GM18951 (cell line): ENCODE data around the gene STIM1.
A peak's percentile ranks its signal among the peaks of the same experiment; 100 is the strongest.

Experiments used
- POLR2A ChIP-seq: IDR thresholded peaks from 4 replicates; pipeline ENCODE4 v1.6.1; 2011; ENCODE audit warnings: mild to moderate bottlenecking; ENCODE audit not compliant: insufficient read length, insufficient read depth; ENCODE audit errors: extremely low read depth
- in situ Hi-C: fragments of 300-500 bp; cut with MboI; formaldehyde crosslinking; loops from one replicate; pipeline ENCODE4 v1.12.0; 2022; ENCODE audit warnings: low sequenced_read_pairs, mixed read lengths, inconsistent platforms; ENCODE audit not compliant: unreplicated experiment

The STIM1 gene

DNA sequence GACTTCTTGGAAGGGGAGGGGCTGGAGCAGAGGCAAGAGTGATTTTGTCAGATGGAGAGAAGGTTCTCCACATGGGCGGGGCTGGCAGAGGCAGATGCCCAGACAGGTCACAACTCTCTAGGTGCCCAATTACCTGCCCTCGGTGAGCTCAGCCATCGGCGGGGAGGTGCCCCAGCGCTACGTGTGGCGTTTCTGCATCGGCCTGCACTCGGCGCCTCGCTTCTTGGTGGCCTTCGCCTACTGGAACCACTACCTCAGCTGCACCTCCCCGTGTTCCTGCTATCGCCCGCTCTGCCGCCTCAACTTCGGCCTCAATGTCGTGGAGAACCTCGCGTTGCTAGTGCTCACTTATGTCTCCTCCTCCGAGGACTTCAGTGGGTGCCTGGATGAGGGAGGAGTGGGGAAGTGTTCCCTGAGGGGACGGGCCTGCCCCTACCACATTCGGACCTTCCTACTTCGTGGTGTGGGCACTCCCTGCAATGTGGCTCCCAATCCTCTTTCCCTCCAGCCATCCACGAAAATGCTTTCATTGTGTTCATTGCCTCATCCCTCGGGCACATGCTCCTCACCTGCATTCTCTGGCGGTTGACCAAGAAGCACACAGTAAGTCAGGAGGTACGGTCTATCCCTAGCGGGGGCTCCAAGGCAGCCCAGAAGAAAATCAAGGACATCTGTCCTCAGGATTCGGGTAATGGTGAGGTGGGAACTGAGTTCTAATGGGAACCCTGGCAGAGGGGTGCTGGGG is 31.5 kb upstream of the STIM1 start:
- TF ChIP-seq POLR2A: peak; percentile 11
- in situ Hi-C loops: no loop called here

GRCh38 chr11:3824714-3825472 is 30.6 kb upstream of the STIM1 start:
- in situ Hi-C loops: no loop called here
- no peak for TF ChIP-seq POLR2A

- in situ Hi-C loops: no loop called here
- no peak for TF ChIP-seq POLR2A
Measured at GRCh38 chr11:3825473-3826154, 29.9 kb upstream of the STIM1 start.

DNA sequence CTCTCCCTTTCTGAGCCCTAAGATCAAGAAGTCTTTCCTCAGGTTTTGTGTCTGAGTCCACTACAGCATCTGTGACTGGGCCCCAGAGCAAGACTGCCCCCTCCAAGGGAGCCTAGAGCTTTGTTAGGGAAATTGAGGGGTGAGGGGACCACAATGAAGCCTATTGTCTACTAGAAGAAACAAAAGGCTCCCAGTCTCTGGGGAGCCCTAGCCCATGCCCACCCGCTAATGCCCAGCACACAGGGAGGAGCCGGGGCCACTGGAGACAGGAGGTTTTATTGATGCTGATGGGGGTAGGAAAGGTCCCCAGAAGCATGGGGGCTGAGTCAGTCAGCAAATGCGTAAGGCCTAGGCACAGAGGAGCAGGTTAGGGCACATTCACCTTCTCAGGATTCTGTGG is 28.7 kb upstream of the STIM1 start:
- no peak for TF ChIP-seq POLR2A
- in situ Hi-C loops: no loop called here

DNA sequence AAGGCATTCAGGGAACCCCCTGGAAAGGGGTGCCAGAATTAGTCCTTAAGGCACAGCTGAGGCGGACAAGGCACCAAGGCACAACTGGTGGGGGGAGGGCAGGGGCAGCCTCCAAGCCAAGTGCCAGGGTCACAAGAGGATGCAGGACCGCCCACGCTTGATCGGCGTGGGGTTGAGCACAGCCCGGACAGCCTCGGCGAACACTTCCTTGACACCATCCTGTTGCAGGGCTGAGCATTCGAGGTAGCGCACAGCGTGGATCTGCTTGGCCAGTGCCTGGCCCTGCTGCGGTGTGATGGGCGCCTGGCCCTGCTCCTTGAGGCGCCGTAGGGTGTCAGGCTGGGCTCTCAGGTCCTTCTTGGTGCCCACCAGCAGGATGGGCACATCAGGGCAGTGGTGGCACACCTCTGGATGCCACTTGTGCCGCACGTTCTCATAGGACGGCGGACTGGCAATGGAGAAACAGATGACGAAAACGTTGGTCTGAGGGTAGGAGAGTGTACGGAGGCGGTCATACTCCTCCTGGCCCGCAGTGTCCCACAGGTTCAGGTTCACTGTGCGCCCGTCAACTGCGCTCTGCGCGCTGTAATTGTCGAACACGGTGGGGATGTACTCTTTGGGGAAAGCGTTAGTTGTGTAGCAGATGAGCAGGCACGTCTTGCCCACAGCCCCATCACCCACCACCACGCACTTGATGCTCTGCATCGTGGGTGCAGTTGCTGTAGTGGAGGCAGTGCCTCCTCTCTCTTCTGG is 27.9 kb upstream of the STIM1 start:
- in situ Hi-C loops: no loop called here
- no peak for TF ChIP-seq POLR2A

GRCh38 chr11:3830088-3830487 is 25.4 kb upstream of the STIM1 start:
- TF ChIP-seq POLR2A: no peak

GRCh38 chr11:3830730-3831129 is 24.7 kb upstream of the STIM1 start:
- in situ Hi-C loops: no loop called here
- no peak for TF ChIP-seq POLR2A

More at GRCh38 chr11:3830088-3830487, 25.4 kb upstream of the STIM1 start:
- in situ Hi-C loops: no loop called here

DNA sequence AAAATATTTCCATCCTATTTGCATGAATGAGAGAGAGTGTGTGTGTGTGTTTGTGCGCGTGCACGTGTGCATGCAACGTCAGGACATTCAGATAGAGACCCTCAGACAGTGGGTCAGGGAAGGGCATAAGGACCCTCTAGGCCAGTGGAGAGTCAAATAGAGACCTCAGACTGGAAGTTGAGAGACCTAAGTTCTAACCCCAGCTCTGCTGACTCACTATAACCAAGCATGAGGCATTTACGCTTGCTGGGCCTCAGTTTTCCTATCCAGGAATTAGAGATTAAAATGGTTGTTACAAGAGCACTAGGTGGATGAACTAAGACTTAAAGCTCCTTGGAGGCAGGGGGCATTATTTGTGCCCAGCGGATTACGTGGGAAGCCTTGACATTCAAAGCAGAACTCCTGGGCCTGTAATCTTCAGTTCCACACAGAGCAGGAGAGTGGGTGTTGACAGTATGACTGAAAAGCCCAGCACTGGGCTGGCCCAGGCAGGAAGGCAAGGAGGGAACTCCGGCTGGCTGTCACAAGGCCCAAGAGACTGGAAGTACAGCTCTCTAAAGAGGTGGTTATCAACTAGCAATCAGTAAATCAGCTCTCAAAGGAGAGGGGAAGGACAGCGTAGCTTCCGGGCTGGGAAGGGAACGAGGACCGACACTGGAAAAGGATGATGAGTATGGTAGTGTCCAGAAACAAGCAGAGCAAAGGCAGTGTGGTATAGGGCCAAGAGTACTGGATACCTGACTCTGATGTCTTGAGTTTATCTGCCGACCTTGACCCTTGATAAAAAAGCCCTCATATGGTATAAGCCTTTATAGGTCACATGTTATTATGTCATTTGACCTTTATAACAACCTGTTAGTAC is 23.9 kb upstream of the STIM1 start:
- TF ChIP-seq POLR2A: no peak
- in situ Hi-C loops: no loop called here

DNA sequence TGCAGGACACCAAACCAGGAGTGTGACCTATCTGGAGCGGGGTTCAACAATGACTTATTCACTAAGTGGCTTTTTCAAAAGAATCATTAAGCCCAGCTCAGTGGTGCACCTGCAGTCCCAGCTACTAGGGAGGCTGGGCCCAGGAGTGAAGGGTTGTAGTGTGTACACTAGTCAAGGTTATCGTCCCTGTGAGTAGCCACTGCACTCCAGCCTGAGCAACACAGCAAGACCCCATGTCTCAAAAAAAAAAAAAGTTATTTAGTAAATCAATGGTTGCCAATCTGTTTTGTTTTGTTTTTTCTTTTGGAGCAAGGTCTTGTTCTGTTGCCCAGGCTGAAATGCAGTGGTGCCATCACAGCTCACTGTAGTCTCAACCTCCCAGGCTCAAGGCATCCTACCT is 22.6 kb upstream of the STIM1 start:
- in situ Hi-C loops: no loop called here
- TF ChIP-seq POLR2A: no peak

- in situ Hi-C loops: no loop called here
- no peak for TF ChIP-seq POLR2A
Measured at GRCh38 chr11:3833449-3833848, 22.0 kb upstream of the STIM1 start.

GRCh38 chr11:3834349-3834663 is 21.2 kb upstream of the STIM1 start:
- no peak for TF ChIP-seq POLR2A
- in situ Hi-C loops: no loop called here
